ENCODE measurements around the gene TMEM235.

The TMEM235 gene

DNA sequence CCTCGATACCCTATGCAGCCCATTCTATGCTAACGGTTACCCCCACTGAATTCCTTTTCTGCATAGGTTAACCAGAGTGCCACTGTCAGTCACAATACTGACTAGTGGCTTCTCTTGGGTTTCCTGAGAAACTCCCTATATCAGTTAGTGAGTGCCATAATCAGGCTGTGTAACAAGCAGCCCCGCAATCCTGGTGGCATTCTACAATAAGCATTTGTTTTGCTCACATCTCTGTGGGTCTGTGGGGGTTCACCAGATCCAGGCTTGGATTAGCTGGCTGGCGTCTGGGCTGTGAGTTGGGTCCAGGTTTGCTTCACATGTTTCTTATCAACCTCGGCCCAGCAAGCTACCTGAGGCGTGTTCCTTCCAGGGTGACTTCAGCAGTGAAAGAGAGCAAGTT, 42.4 kb downstream of the TMEM235 start:
- DNase-seq, result no peak

DNA sequence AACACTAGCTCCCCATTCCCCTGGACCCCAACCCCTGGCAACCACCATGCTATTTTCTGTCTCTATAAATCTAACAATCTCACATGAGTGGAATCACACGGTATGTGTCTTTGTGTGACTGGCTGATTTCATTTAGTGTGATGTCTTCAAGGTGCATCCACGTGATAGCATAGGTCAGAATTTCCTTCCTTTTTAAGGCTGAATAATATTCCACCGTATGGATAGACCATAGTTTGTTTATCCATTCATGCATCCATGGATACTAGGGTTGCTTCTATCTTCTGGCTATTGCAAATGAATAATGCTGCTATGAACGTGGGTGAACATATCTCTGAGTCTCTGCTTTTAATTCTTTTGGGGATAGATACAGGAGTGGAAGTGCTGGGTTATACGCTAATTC, 43.9 kb downstream of the TMEM235 start:
- DNase-seq, result no peak

DNA sequence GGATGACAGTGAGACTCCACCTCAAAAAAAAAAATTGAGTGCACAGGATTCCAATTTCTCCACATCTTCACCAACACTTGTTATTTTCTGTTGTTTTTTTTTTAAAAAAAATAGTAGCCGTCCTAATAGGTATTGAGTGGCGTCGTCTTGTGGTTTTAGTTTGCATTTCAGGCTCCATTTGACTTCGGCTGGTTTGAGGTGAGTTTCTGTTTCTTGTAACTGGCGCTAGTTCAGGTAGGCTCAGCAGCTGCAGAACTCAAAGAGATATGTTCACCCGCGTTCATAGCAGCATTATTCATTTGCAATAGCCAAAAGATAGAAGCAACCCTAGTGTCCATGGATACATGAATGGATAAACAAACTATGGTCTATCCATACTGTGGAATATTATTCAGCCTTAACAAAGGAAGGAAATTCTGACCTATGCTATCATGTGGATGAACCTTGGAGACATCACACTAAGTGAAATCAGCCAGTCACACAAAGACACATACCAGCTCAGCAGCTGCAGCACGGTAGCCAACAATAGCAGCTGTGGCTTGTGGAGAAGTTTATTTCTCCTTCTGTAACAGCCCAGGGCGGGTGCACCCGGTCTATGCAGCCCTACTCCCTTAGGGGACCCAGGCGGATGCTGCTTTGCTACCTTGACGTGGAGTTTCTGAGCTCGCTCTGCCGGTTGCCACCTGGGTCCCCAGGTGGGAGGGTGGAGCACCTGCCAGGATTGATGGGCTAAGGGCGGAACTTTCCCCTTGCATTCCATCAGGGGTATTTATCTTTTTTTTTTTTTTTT, 44.9 kb downstream of the TMEM235 start:
- DNase-seq, result no peak

DNA sequence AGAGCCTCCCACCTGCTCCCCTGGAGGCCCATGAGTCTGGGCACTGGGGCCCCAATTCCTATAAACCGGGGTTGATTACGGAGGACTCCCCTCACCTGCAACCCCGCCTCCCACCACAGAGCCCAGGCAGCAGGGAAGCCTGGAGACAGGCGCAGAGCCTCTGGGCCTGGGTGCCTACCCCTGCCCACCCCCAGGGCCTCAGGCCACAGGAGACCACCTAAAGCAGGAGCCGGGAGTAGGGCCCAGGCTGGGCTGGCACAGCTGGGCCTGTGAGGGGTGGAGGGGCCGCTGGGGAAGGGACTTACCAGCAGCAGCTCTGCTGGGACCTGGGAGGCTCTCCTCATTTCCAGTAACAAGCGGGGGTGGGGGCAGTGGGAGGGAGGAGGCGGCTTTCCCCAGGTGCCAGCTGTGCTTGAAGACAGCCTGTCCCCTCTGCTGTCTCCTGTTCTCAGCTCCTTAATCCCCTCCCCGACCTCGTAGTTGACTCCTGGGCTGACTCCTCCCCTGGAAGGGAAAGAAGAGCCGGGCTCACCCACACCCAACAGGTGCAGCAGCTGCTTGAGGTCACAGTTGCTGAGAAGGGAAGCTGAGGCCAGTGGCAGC, 46.8 kb downstream of the TMEM235 start:
- no peak for DNase-seq

DNA sequence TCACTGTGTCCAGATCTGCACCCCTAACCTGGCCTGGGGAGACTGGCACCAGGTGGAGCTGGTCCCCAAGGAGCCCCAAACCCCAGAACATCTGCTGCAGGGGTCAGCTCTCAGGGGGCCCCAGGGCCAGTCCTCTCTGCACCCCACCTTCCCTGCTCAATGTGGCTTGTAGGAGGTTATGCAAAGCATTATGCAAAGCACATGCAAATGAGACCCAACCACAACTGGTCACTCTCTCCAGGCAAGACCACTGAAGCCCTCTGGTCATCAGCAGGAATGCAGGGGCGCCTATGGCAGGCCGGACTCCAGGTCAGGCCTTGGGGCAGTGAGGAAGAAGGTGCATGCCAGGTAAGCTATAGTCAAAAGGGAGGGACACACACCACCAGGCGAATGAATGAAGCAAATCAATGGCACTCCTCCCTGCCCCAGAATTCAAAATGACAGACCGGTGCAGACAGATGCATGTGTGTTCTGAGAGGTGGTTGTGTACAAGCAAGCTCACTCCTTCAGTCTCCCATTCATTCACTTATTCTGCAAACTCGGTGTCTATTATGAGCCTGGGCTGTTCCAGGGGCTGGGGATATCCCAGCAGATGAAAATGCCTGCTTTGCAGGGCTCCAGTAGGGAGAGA, 48.0 kb downstream of the TMEM235 start:
- DNase-seq, result no peak

DNA sequence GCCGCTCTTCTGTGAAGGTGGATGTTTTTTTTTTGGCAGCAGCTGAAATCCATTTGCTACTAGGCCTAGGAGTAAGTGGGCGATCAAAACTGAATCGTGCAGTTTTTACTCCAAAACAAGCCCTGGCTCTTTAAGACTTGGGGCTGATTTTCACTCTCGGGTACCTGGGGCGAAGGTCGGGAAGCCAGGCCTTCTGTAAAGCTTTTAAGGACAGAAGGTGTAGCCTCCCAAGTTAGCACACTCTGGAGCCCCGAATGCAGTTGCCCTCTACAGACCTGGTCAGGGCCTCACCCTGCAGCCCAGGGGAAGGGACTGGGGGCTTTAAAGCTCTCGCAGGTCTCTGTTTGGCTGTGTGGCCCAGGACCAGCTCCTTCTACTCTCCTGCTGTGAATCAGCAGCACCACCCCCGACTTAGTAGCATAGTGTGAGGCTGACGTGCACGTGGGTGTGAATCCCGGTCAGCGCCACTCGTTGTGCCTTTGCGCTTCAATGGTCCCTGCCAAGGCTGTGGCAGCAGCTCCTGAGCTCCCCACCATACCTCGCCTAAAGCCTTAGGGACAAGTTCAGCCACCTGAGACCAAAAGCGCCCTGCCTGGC, 49.9 kb downstream of the TMEM235 start:
- DNase-seq, result no peak

DNA sequence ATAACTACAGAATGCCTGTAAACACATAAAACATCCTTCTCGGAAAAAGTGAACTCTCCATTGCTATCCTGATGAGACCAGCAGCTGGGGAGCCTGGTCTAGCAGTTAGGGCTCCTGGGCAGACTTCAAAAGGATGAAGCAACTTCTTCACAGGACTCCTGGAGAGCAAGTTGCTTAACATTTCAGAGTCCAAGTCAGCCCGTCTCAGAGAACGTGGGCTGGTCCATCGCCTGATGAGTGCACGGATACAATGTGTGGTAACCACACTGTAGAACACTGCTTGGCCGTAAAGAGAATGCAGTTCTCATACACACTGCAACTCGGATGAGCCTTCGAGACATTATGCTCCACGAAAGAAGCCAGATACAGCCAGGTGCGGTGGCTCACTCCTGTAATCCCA, 52.7 kb downstream of the TMEM235 start:
- DNase-seq, result no peak

DNA sequence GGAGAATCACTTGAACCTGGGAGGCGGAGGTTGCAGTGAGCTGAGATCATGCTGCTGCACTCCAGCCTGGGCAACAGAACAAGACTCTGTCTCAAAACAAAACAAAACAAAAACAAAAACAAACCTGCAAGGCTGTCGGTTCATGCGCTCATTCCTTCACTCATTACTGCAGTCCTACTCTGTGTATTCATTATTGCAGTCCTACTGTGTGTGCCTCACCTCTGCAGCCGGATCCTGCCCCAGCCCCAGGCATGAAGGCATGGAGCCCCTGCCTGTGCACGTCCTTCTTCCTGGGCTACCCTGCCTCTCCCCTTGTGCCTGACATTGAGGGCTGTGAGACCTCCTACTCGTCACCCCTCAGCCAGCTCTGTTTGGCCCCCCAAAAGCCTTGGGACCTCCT, 57.6 kb downstream of the TMEM235 start:
- no peak for DNase-seq

DNA sequence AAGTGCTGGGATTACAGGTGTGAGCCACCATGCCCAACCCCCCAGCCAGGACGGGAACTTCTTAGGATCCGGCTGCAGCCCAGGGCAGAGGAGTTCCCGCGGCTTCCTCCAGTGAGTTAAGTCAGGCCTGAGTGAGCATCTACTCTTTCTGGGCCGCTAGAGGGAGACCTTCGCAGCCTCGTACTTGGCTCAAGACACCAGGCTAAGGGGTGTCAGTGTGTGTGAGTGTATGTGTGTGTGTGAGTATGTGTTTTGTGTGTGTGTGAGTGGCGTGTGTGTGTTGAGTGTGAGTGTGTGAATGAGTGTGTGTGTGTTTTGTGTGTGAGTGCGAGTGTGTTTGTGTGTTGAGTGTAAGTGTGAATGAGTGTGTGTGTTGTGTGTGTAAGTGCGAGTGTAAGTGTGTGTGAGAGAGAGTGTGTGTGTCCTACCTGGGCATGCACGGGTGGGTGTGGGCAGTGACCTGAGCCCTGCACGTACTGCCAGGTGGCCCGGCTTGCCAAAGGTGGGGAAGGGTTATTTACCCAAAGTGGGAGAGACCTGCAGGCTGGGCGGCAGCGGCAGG, 58.5 kb downstream of the TMEM235 start:
- peak; percentile 88 for DNase-seq

Measured in HCEC 1CT (cell line).